Measurements from ENCODE around the gene PCNX3. TPM values are rescaled to one million over a fixed set of nuclear protein-coding genes. Genes with fewer than 3 reads are reported as not detected.

The PCNX3 gene
- total RNA-seq, 1 experiment from 2014 or later, result 72.8 TPM

DNA sequence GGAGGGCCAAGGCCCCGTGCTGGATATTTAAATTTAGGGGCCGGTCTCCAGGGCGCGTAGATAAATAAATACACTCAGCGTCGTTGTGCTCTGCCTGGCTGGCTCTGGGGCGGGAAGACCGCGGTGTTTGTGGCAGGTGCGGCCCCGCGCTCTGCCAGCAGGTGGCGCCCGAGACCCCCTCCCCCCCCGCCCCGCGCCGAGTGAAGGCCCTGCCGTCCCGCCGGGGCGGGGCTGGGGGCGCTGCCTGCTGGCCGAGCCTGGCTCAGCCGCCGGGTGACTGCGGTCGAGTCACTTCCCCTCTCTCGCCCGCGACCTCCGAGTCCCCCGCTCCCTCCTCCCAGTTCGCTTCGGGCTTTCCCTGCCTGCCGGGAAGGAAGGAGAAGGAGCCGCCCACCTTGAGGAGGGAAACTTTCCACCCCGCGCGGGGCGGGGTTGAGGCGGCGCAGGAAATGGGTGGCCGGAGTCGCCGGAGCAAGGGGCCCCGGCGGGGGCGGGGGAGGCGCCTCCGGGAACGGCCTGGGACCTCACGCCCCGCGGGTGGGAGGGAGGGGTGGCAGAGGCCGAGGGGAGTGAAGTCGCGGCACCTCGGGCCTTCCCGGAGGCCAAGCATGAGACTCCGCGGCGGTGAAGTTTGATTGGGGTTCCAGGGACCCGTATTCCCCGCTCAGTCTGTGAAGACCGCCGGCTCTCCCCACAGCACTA is 41.3 kb upstream of the PCNX3 start:
- Mint-ChIP-seq H3K9me3 (ENCODE audit: low read depth, unreplicated experiment) (no peaks in the 10 kb centered on the region), H3K4me1 (ENCODE audit: low read depth, unreplicated experiment) (peaks cover 47% of the 10 kb centered on the region), H3K27me3 (ENCODE audit: unreplicated experiment) (no peaks in the 10 kb centered on the region), H3K36me3 (ENCODE audit: insufficient read depth, unreplicated experiment) (peaks cover 96% of the 10 kb centered on the region), H3K27ac (ENCODE audit: unreplicated experiment) (peak overlapping the region; percentile 77), H3K4me3 (ENCODE audit: low read depth, unreplicated experiment) (peak overlapping the region; percentile 79)
- BruUV-seq (replicated peaks), result no TSS peak
- TF ChIP-seq, protein P1, sequence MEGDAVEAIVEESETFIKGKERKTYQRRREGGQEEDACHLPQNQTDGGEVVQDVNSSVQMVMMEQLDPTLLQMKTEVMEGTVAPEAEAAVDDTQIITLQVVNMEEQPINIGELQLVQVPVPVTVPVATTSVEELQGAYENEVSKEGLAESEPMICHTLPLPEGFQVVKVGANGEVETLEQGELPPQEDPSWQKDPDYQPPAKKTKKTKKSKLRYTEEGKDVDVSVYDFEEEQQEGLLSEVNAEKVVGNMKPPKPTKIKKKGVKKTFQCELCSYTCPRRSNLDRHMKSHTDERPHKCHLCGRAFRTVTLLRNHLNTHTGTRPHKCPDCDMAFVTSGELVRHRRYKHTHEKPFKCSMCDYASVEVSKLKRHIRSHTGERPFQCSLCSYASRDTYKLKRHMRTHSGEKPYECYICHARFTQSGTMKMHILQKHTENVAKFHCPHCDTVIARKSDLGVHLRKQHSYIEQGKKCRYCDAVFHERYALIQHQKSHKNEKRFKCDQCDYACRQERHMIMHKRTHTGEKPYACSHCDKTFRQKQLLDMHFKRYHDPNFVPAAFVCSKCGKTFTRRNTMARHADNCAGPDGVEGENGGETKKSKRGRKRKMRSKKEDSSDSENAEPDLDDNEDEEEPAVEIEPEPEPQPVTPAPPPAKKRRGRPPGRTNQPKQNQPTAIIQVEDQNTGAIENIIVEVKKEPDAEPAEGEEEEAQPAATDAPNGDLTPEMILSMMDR (IDR thresholded peaks at IDR 0.05; ENCODE audit: unreplicated experiment), result peak; percentile 97
- CTCF ChIA-PET, result no interaction called here
- peak; percentile 97 for DNase-seq
- intact Hi-C loops (cut with micrococcal nuclease; ENCODE audit: unreplicated experiment), result no loop called here

DNA sequence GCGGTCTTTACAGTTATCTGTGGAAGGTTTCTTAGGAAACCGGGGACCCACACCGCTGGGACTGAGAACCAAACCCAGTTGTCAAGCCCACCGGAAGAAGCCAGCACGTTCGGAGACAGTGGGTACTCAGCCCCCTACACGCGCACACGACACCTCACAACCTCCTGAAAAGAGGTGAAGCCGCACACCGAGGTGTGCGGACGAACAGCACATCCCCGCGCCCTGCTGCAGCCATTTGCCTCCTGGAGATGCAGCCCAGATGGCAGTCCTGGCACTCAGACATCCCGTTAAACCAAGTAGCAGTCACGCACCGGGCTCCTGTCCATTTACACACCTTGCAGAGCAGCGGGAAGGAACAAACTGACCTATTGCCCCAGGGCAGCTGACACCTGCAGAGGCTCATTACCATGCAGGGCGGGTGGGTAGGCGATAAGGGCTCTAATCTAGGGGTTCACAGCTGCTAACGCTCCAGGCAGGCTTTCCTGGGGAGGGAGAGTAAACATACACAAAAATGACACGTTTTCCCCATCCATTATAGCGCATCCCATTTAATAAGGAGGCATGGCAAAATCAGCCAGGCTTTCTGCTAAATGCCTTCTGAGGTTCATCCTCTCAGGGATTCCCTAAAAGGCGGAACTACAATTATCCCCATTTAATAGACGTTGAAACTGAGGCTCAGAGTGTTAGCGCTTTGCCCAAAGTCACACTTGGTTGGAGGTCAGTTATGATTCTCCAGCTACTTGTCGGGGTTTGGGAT is 40.6 kb upstream of the PCNX3 start:
- H3K9me3 Mint-ChIP-seq (ENCODE audit: low read depth, unreplicated experiment), result no peaks in the 10 kb centered on the region
- no peak for DNase-seq
- H3K27ac Mint-ChIP-seq (ENCODE audit: unreplicated experiment), result peak overlapping the region; percentile 77
- H3K4me1 Mint-ChIP-seq (ENCODE audit: low read depth, unreplicated experiment), result peaks cover 43% of the 10 kb centered on the region
- H3K4me3 Mint-ChIP-seq (ENCODE audit: low read depth, unreplicated experiment), result peak overlapping the region; percentile 79
- CTCF ChIA-PET, result interaction anchor here (0.6 to 1.5 kb wide), 3 partner anchors 13 to 24 kb away, joined by 3 to 4 read pairs (median 3); no protein-coding TSS in a partner anchor
- TF ChIP-seq, protein P1 (IDR thresholded peaks at IDR 0.05; ENCODE audit: unreplicated experiment), result no peak
- BruUV-seq (replicated peaks), result TSS peak; percentile 95
- peaks cover 95% of the 10 kb centered on the region for H3K36me3 Mint-ChIP-seq (ENCODE audit: insufficient read depth, unreplicated experiment)
- intact Hi-C loops (cut with micrococcal nuclease; ENCODE audit: unreplicated experiment), result no loop called here
- H3K27me3 Mint-ChIP-seq (ENCODE audit: unreplicated experiment), result no peaks in the 10 kb centered on the region

DNA sequence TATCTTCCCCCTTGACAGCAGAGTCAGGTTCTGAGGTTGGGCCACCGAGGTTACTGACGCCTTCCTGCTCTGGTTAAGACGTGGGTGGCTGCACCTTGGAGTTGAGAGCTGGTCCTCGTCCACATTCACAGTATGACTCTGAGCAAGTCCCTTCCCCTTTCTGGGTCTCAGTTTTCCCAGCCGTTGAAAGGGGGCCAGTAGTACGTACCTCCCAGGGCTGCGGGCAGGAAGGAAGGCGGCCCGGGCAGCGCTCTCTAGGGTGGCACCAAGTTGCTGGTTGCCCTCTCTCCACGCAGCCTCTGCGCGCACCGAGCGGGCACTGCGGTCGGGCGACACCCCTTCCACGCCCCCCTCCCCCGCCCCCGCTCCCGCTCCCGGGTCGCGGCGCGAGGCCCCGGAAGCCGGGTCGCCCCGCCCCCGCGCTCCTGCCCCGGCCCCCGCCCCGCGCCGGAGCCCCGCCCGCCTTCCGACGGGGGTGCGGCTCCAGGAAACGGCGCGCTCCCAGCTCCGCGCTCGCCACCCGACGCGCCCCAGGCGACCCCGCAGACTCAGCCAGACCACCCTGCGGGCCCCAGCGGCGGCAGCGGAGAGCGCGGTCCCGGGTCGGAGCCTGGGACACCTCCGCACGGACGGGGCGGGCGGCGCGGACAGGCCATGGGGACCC is 39.9 kb upstream of the PCNX3 start, which contains the start of gene EHBP1L1:
EHBP1L1 (plus strand) TSS at position 486 of the 664 bp plus-strand sequence. CDS start 250 bp downstream, outside the sequence.
- intact Hi-C loops (cut with micrococcal nuclease; ENCODE audit: unreplicated experiment), result no loop called here
- H3K4me3 Mint-ChIP-seq (ENCODE audit: low read depth, unreplicated experiment), result peak within 1 kb of the TSS; percentile 79
- H3K36me3 Mint-ChIP-seq (ENCODE audit: insufficient read depth, unreplicated experiment), result peaks cover 94% of the 10 kb centered on the region
- CTCF ChIA-PET, result interaction anchor here (0.6 to 1.5 kb wide), 5 partner anchors 12 to 68 kb away, joined by 3 to 4 read pairs (median 3); no protein-coding TSS in a partner anchor
- H3K9me3 Mint-ChIP-seq (ENCODE audit: low read depth, unreplicated experiment), result no peaks in the 10 kb centered on the region
- TF ChIP-seq, protein P1 (IDR thresholded peaks at IDR 0.05; ENCODE audit: unreplicated experiment), result no peak
- H3K4me1 Mint-ChIP-seq (ENCODE audit: low read depth, unreplicated experiment), result peaks cover 41% of the 10 kb centered on the region
- no peaks in the 10 kb centered on the region for H3K27me3 Mint-ChIP-seq (ENCODE audit: unreplicated experiment)
- DNase-seq, result peak; percentile 83
- H3K27ac Mint-ChIP-seq (ENCODE audit: unreplicated experiment), result peak within 1 kb of the TSS; percentile 77
- no TSS peak for BruUV-seq (replicated peaks)

DNA sequence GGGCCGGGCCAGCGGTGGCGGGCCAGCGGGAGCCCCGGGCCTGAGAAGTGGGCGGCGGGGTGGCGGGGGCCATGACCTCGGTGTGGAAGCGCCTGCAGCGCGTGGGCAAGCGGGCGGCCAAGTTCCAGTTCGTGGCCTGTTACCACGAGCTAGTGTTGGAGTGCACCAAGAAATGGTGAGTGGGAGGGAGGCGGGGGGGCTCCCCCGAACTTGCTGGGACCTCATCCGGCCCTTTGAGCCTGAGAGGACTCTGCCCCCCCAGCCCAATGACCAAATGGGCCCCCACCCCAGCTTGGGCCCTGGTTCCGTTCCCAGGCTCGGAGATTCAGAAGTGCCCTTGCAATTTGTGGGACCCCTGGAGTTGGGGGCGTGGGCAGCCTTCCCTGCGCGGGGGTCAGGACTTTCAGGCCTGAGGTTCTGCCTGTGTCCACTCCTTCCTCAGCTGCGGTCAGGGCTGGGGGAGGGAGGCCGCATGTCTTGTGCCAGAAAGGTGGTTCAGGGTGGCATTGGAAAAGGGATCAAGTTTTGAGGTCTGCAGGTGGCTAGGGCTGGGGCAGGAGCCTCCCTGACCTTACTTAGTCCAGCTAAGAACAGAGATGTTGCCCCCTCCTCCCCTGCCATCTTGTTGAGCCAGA is 39.2 kb upstream of the PCNX3 start:
- no TSS peak for BruUV-seq (replicated peaks)
- H3K27ac Mint-ChIP-seq (ENCODE audit: unreplicated experiment), result peak overlapping the region; percentile 71

More for the DNA sequence above, 39.2 kb upstream of the PCNX3 start:
- H3K36me3 Mint-ChIP-seq (ENCODE audit: insufficient read depth, unreplicated experiment), result peaks cover 94% of the 10 kb centered on the region
- CTCF ChIA-PET, result interaction anchor here (0.6 to 1.5 kb wide), 4 partner anchors 11 to 69 kb away, joined by 3 to 4 read pairs (median 3); no protein-coding TSS in a partner anchor
- DNase-seq, result no peak
- H3K4me3 Mint-ChIP-seq (ENCODE audit: low read depth, unreplicated experiment), result peak overlapping the region; percentile 79
- peaks cover 34% of the 10 kb centered on the region for H3K4me1 Mint-ChIP-seq (ENCODE audit: low read depth, unreplicated experiment)
- H3K9me3 Mint-ChIP-seq (ENCODE audit: low read depth, unreplicated experiment), result no peaks in the 10 kb centered on the region
- no peaks in the 10 kb centered on the region for H3K27me3 Mint-ChIP-seq (ENCODE audit: unreplicated experiment)
- TF ChIP-seq, protein P1 (IDR thresholded peaks at IDR 0.05; ENCODE audit: unreplicated experiment), result no peak
- intact Hi-C loops (cut with micrococcal nuclease; ENCODE audit: unreplicated experiment), result no loop called here

Measured in Calu3 (cell line).